Measurements from ENCODE around the gene LYL1. TPM values are rescaled to one million over a fixed set of nuclear protein-coding genes. Genes with fewer than 3 reads are reported as not detected.
"Not testable (repeated sequence)": the region's sequence is repeated elsewhere in the genome, so short reads cannot be mapped to it uniquely, and the experiment has no call there.

The LYL1 gene
- total and polyA plus RNA-seq, 2 donors (not counting 3 experiments of a cell fraction or from before 2014, with no cell fraction given), result 74.4 to 87.3 TPM

GRCh38 chr19:13149628-13150186 is 47.0 kb upstream of the LYL1 start:
- POLR2A ChIA-PET, result interaction anchor here (0.7 to 1.3 kb wide), 3 partner anchors 32 to 358 kb away, joined by 3 to 9 read pairs (median 3); partner anchors contain the start of genes JUNB and NACC1
- TF ChIP-seq, protein P1, sequence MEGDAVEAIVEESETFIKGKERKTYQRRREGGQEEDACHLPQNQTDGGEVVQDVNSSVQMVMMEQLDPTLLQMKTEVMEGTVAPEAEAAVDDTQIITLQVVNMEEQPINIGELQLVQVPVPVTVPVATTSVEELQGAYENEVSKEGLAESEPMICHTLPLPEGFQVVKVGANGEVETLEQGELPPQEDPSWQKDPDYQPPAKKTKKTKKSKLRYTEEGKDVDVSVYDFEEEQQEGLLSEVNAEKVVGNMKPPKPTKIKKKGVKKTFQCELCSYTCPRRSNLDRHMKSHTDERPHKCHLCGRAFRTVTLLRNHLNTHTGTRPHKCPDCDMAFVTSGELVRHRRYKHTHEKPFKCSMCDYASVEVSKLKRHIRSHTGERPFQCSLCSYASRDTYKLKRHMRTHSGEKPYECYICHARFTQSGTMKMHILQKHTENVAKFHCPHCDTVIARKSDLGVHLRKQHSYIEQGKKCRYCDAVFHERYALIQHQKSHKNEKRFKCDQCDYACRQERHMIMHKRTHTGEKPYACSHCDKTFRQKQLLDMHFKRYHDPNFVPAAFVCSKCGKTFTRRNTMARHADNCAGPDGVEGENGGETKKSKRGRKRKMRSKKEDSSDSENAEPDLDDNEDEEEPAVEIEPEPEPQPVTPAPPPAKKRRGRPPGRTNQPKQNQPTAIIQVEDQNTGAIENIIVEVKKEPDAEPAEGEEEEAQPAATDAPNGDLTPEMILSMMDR (IDR thresholded peaks at IDR 0.05; ENCODE audit: extremely low read depth in 1 of 2, insufficient read depth in 1 of 2, low read depth in 1 of 2, low read length in 2 of 2), result no peak
- no peak for TF ChIP-seq POLR2AphosphoS5 (IDR thresholded peaks at IDR 0.05; ENCODE audit: insufficient read depth, low read depth, low read length)
- no peak for TF ChIP-seq JUN (IDR thresholded peaks at IDR 0.05; ENCODE audit: borderline replicate concordance, insufficient read depth, insufficient read length, low read depth)
- no peak for TF ChIP-seq EZH2 (IDR thresholded peaks at IDR 0.05; ENCODE audit: borderline replicate concordance, low read depth, low read length, severe bottlenecking)
- TF ChIP-seq, protein P2, sequence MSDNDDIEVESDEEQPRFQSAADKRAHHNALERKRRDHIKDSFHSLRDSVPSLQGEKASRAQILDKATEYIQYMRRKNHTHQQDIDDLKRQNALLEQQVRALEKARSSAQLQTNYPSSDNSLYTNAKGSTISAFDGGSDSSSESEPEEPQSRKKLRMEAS (IDR thresholded peaks at IDR 0.05; ENCODE audit: insufficient read depth, insufficient read length), result no peak
- no peak for TF ChIP-seq FOS (IDR thresholded peaks at IDR 0.05; ENCODE audit: borderline replicate concordance, insufficient read depth, low read length)
- TF ChIP-seq GATA2 (IDR thresholded peaks at IDR 0.05; ENCODE audit: insufficient read depth, insufficient read length, low read depth, low read length), result no peak
- TF ChIP-seq MYC (IDR thresholded peaks at IDR 0.05; ENCODE audit: low read depth, low read length), result no peak
- TF ChIP-seq POLR2A (IDR thresholded peaks at IDR 0.05; ENCODE audit: low read depth, low read length), result no peak
- no peak for FAIRE-seq
- CTCF ChIA-PET, result interaction anchor here (0.7 to 2.3 kb wide), 14 partner anchors 12 to 302 kb away, joined by 3 to 22 read pairs (median 4); partner anchors contain the start of gene NACC1
- BruUV-seq (replicated peaks), result no TSS peak
- H3K4me2 ChIP-seq (ENCODE audit: insufficient read depth, low read length), result peak overlapping the region; percentile 12
- no peaks in the 10 kb centered on the region for H3K9me3 ChIP-seq (replicated peaks; ENCODE audit: control insufficient read depth, insufficient read depth, low read length)
- no peaks in the 10 kb centered on the region for H3K9me1 ChIP-seq (replicated peaks; ENCODE audit: control insufficient read depth, extremely low read depth, insufficient read depth, low read length)
- H2AFZ ChIP-seq (ENCODE audit: low read depth, low read length), result peak overlapping the region; percentile 2
- H3K79me2 ChIP-seq (ENCODE audit: control insufficient read depth, insufficient read depth, low read length), result peaks cover 37% of the 10 kb centered on the region
- H4K20me1 ChIP-seq (replicated peaks; ENCODE audit: control insufficient read depth, extremely low read depth, insufficient read depth, low read length), result no peaks in the 10 kb centered on the region
- peak overlapping the region; percentile 90 for H3K27ac ChIP-seq (ENCODE audit: insufficient read depth, low read depth, low read length)
- peaks cover 7% of the 10 kb centered on the region for H3K4me1 ChIP-seq (ENCODE audit: control insufficient read depth, extremely low read depth, insufficient read depth, low read length)
- H3K27me3 ChIP-seq (ENCODE audit: control insufficient read depth in 2 of 2, insufficient read depth in 2 of 2, low read length in 2 of 2), result no peaks in the 10 kb centered on the region
- dilution Hi-C loops (cut with MboI; ENCODE audit: extremely low pct_ligation_motif_present, low sequenced_read_pairs) (no loop called here), intact Hi-C loops (cut with micrococcal nuclease) (loop anchor here (2.0 to 5.0 kb wide), 4 partner anchors 63 to 701 kb away; no protein-coding TSS in a partner anchor)
- H3K4me3 ChIP-seq (replicated peaks in 1 of 3; ENCODE audit: insufficient read depth in 1 of 3, low read depth in 1 of 3, low read length in 3 of 3), result peak overlapping the region; percentile 50 to 97 (median 69)
- DNase-seq (ENCODE audit: low read depth, low spot score), result peak; percentile 61
- peak overlapping the region; percentile 95 for H3K9ac ChIP-seq (replicated peaks; ENCODE audit: extremely low read depth, insufficient read depth, low read length)
- peaks cover under 1 to 2% of the 10 kb centered on the region in 2 experiments for H3K36me3 ChIP-seq (ENCODE audit: control insufficient read depth in 2 of 2, extremely low read depth in 1 of 2, insufficient read depth in 2 of 2, low read length in 2 of 2)

DNA sequence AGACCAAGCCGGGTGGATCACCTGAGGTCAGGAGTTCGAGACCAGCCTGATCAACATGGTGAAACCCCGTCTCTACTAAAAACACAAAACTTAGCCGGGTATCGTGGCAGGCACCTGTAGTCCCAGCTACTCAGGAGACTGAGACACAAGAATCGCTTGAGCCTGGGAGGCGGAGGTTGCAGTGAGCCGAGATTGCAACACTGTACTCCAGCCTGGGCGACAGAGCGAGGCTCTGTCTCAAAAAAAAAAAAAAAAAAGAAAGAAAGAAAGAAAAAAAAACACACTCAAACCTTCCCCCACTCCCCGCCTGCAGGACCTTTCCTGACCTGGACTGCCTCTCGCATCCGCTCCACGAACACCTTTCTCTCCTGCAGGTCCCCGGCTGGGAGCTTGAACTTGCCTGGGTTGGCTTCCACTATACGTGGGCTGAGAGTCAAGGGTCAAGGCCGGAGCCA is 46.5 kb upstream of the LYL1 start:
- Histone ChIP-seq H3K4me2 (ENCODE audit: insufficient read depth, low read length) (peak overlapping the region; percentile 12), H2AFZ (ENCODE audit: low read depth, low read length) (peak overlapping the region; percentile 2), H3K79me2 (ENCODE audit: control insufficient read depth, insufficient read depth, low read length) (peaks cover 32% of the 10 kb centered on the region), H3K4me3 (replicated peaks in 1 of 3; ENCODE audit: insufficient read depth in 1 of 3, low read depth in 1 of 3, low read length in 3 of 3) (peak overlapping the region in 2 of 3 experiments; percentile 69 to 97)
- H3K27ac ChIP-seq (ENCODE audit: insufficient read depth, low read depth, low read length); H3K27me3 ChIP-seq (ENCODE audit: control insufficient read depth in 2 of 2, insufficient read depth in 2 of 2, low read length in 2 of 2); dilution Hi-C loops (cut with MboI; ENCODE audit: extremely low pct_ligation_motif_present, low sequenced_read_pairs); BruUV-seq (replicated peaks); H4K20me1 ChIP-seq (replicated peaks; ENCODE audit: control insufficient read depth, extremely low read depth, insufficient read depth, low read length); H3K9ac ChIP-seq (replicated peaks; ENCODE audit: extremely low read depth, insufficient read depth, low read length); H3K9me3 ChIP-seq (replicated peaks; ENCODE audit: control insufficient read depth, insufficient read depth, low read length); H3K4me1 ChIP-seq (ENCODE audit: control insufficient read depth, extremely low read depth, insufficient read depth, low read length); H3K36me3 ChIP-seq (ENCODE audit: control insufficient read depth in 2 of 2, extremely low read depth in 1 of 2, insufficient read depth in 2 of 2, low read length in 2 of 2); intact Hi-C loops (cut with micrococcal nuclease); FAIRE-seq; DNase-seq (ENCODE audit: low read depth, low spot score); H3K9me1 ChIP-seq (replicated peaks; ENCODE audit: control insufficient read depth, extremely low read depth, insufficient read depth, low read length): not testable (repeated sequence)
- ChIA-PET CTCF (interaction anchor here (0.5 to 2.3 kb wide), 10 partner anchors 12 to 302 kb away, joined by 3 to 22 read pairs (median 4); partner anchors contain the start of gene NACC1), POLR2A (interaction anchor here (0.7 to 1.1 kb wide), 2 partner anchors 103 to 358 kb away, joined by 3 to 9 read pairs; partner anchors contain the start of gene JUNB)

Measured in endothelial cell of umbilical vein (primary cell).